Measurements from ENCODE around the gene ABHD8. TPM values are rescaled to one million over a fixed set of nuclear protein-coding genes. Genes with fewer than 3 reads are reported as not detected.

ABHD8 gene
- total RNA-seq, 1 experiment from 2014 or later, result 5.2 TPM

- no peak overlapping the region for H2AFZ ChIP-seq (ENCODE audit: low read depth, low read length, poor library complexity, severe bottlenecking)
- intact Hi-C loops (cut with micrococcal nuclease), result no loop called here
- no peaks in the 10 kb centered on the region for H4K20me1 ChIP-seq (ENCODE audit: insufficient read depth)
- H3K9me2 ChIP-seq (ENCODE audit: insufficient read depth), result no peaks in the 10 kb centered on the region
- peaks cover 36 to 54% of the 10 kb centered on the region in 2 experiments for H3K4me1 ChIP-seq (ENCODE audit: control insufficient read depth in 1 of 2, insufficient read depth in 2 of 2, low read length in 2 of 2)
- ChIA-PET CTCF (no interaction called here), POLR2A (interaction anchor here (1.7 kb wide), 1 partner anchor 8 kb away, joined by 7 read pairs; no protein-coding TSS in a partner anchor), RAD21 (ENCODE audit: low non-redundant PET in 1 of 2, low total read pairs in 2 of 2, uncharacterized antibody in 2 of 2, unreplicated experiment in 2 of 2) (no interaction called here)
- peak overlapping the region; percentile 99 for H3K4me2 ChIP-seq (ENCODE audit: low read length)
- no peaks in the 10 kb centered on the region for H3K27me3 ChIP-seq (ENCODE audit: insufficient read depth, low read length)
- TF ChIP-seq RAD21 (IDR thresholded peaks at IDR 0.05; ENCODE audit: low read depth) (no peak), JUND (IDR thresholded peaks at IDR 0.05) (no peak), SRF (IDR thresholded peaks at IDR 0.05; ENCODE audit: low read depth) (no peak), POLR2AphosphoS5 (IDR thresholded peaks at IDR 0.05; ENCODE audit: low read depth, low read length) (no peak), MAX (IDR thresholded peaks at IDR 0.05) (no peak), ZNF274 (IDR thresholded peaks at IDR 0.05; ENCODE audit: low read depth, low read length) (no peak), ELF1 (IDR thresholded peaks at IDR 0.05; ENCODE audit: borderline replicate concordance, low read depth) (no peak), SIN3A (IDR thresholded peaks at IDR 0.05; ENCODE audit: low read depth) (no peak), EZH2phosphoT487 (IDR thresholded peaks at IDR 0.05; ENCODE audit: borderline replicate concordance) (no peak), CTCF (IDR thresholded peaks at IDR 0.05 in 2 of 3, conservative IDR thresholded peaks at IDR 0.05 in 1 of 3; ENCODE audit: borderline replicate concordance in 1 of 3, insufficient read depth in 1 of 3, low read depth in 2 of 3, low read length in 2 of 3) (no peak), ATF3 (IDR thresholded peaks at IDR 0.05) (no peak), POLR2A (IDR thresholded peaks at IDR 0.05; ENCODE audit: borderline replicate concordance, extremely low read depth, insufficient read depth, insufficient read length) (no peak), CBX3 (IDR thresholded peaks at IDR 0.05; ENCODE audit: low read depth) (no peak), REST (IDR thresholded peaks at IDR 0.05; ENCODE audit: low read depth) (no peak), YY1 (IDR thresholded peaks at IDR 0.05; ENCODE audit: extremely low read depth, insufficient replicate concordance, low read depth, low read length) (no peak), SP1 (IDR thresholded peaks at IDR 0.05; ENCODE audit: low read depth) (no peak), EZH2 (IDR thresholded peaks at IDR 0.05) (no peak), ZBTB33 (IDR thresholded peaks at IDR 0.05; ENCODE audit: extremely low read depth, insufficient replicate concordance, low read length) (no peak), CEBPB (IDR thresholded peaks at IDR 0.05; ENCODE audit: low read depth) (no peak)
- H3K79me2 ChIP-seq (ENCODE audit: insufficient read depth, low read length), result peaks cover 47% of the 10 kb centered on the region
- BruUV-seq (replicated peaks), result no TSS peak
- ATAC-seq (no peak), DNase-seq (ENCODE audit: low read depth, low spot score) (no peak)
- H3K36me3 ChIP-seq (ENCODE audit: control insufficient read depth in 1 of 2, insufficient read depth in 2 of 2, low read length in 2 of 2), result peaks cover 0 to 3% of the 10 kb centered on the region in 2 experiments; a peak in 1 of 4 replicates
- peak overlapping the region; percentile 87 to 94 for H3K4me3 ChIP-seq (replicated peaks in 1 of 2; ENCODE audit: low read depth in 1 of 2, low read length in 2 of 2)
- peak overlapping the region; percentile 91; the same call in 1 of the 2 replicates for H3K27ac ChIP-seq (ENCODE audit: low read depth, low read length)
- no peaks in the 10 kb centered on the region for H3K9me3 ChIP-seq (ENCODE audit: control insufficient read depth in 1 of 2, insufficient read depth in 1 of 2, low read depth in 1 of 2, low read length in 2 of 2)
- H3K9ac ChIP-seq (ENCODE audit: low read length), result peak overlapping the region; percentile 86
These were observed 59.9 kb downstream of the ABHD8 start for GRCh38 chr19:17243211-17243829.

Measured in HCT116 (cell line).